Ramos (cell line): ENCODE results near the gene OPALIN.

ENCODE experiments used
- in situ Hi-C: fragments of 300-500 bp; cut with MboI; formaldehyde crosslinking; loops from one replicate; pipeline ENCODE4 v1.14.3; 2022; ENCODE audit warnings: low sequenced_read_pairs; ENCODE audit not compliant: unreplicated experiment

The OPALIN gene

GRCh38 chr10:96374985-96375830 is 16.4 kb upstream of the OPALIN start:
- in situ Hi-C loops, result loop anchor here (25.0 kb wide), 1 partner anchor 412 kb away; no protein-coding TSS in a partner anchor

GRCh38 chr10:96374639-96374984 is 15.8 kb upstream of the OPALIN start:
- in situ Hi-C loops, result no loop called here

- in situ Hi-C loops, result no loop called here
Measured at GRCh38 chr10:96374004-96374403, 15.2 kb upstream of the OPALIN start.

- in situ Hi-C loops, result no loop called here
Measured at GRCh38 chr10:96371356-96371755, 12.6 kb upstream of the OPALIN start.

GRCh38 chr10:96370584-96371157 is 11.9 kb upstream of the OPALIN start:
- in situ Hi-C loops, result no loop called here

GRCh38 chr10:96369890-96370583 is 11.2 kb upstream of the OPALIN start:
- in situ Hi-C loops, result no loop called here

- in situ Hi-C loops, result no loop called here
Measured at GRCh38 chr10:96368971-96369370, 10.2 kb upstream of the OPALIN start.

- in situ Hi-C loops, result no loop called here
Measured at GRCh38 chr10:96367470-96367869, 8.7 kb upstream of the OPALIN start.

- in situ Hi-C loops, result no loop called here
Measured at GRCh38 chr10:96366508-96366907, 7.7 kb upstream of the OPALIN start.

GRCh38 chr10:96365571-96365970 is 6.8 kb upstream of the OPALIN start:
- in situ Hi-C loops, result no loop called here

- in situ Hi-C loops, result no loop called here
Measured at GRCh38 chr10:96360766-96361165, 2.0 kb upstream of the OPALIN start.

- in situ Hi-C loops, result no loop called here
Measured at GRCh38 chr10:96360331-96360730, 1.5 kb upstream of the OPALIN start.

- in situ Hi-C loops, result no loop called here
Measured at GRCh38 chr10:96359616-96360015, 814 bp upstream of the OPALIN start.

GRCh38 chr10:96357038-96357620 is 1.7 kb downstream of the OPALIN start:
- in situ Hi-C loops, result no loop called here

- in situ Hi-C loops, result no loop called here
Measured at GRCh38 chr10:96352582-96352981, 6.2 kb downstream of the OPALIN start.

- in situ Hi-C loops, result no loop called here
Measured at GRCh38 chr10:96352027-96352426, 6.8 kb downstream of the OPALIN start.

GRCh38 chr10:96346295-96346694 is 12.5 kb downstream of the OPALIN start:
- in situ Hi-C loops, result loop anchor here (10.0 kb wide), 1 partner anchor 331 kb away; no protein-coding TSS in a partner anchor

- in situ Hi-C loops, result loop anchor here (10.0 kb wide), 1 partner anchor 330 kb away; no protein-coding TSS in a partner anchor
Measured at GRCh38 chr10:96345222-96345621, 13.6 kb downstream of the OPALIN start.

GRCh38 chr10:96344178-96344577 is 14.6 kb downstream of the OPALIN start:
- in situ Hi-C loops, result loop anchor here (10.0 kb wide), 1 partner anchor 329 kb away; no protein-coding TSS in a partner anchor

- in situ Hi-C loops, result loop anchor here (10.0 kb wide), 1 partner anchor 328 kb away; no protein-coding TSS in a partner anchor
Measured at GRCh38 chr10:96342402-96342801, 16.4 kb downstream of the OPALIN start.
